HL-60 (cell line): ENCODE measurements around the gene TRIO.

ENCODE experiments used
- CTCF ChIP-seq: IDR thresholded peaks from one replicate; pipeline ENCODE4 v1.5.1; 2011; ENCODE audit warnings: low read length, control low read depth, inconsistent platforms; ENCODE audit not compliant: insufficient read depth
- REST ChIP-seq: IDR thresholded peaks from 2 replicates; pipeline ENCODE4 v1.6.1; 2012; ENCODE audit warnings: low read depth; ENCODE audit not compliant: insufficient replicate concordance
- SPI1 ChIP-seq: IDR thresholded peaks from 2 replicates; pipeline ENCODE4 v1.6.1; 2012; ENCODE audit warnings: low read depth, mild to moderate bottlenecking, borderline replicate concordance

GRCh38 chr5:14102666-14103065 lies 40.5 kb upstream of the TRIO start:
- no peak for TF ChIP-seq SPI1
- no peak for TF ChIP-seq REST
- no peak for TF ChIP-seq CTCF
